HG02938 (cell line): ENCODE measurements around the gene FYN.
"Not testable (repeated sequence)": the region's sequence is repeated elsewhere in the genome, so short reads cannot be mapped to it uniquely, and the experiment has no call there.

Source experiments
- ATAC-seq: cut with Tn5 transposase; IDR thresholded peaks from one replicate; pipeline ENCODE4 v1.9.1; 2021; ENCODE audit warnings: mild to moderate bottlenecking, moderate library complexity; ENCODE audit not compliant: unreplicated experiment

FYN gene

GRCh38 chr6:111688331-111688730 lies 184.9 kb downstream of the FYN start:
- no peak for ATAC-seq

DNA sequence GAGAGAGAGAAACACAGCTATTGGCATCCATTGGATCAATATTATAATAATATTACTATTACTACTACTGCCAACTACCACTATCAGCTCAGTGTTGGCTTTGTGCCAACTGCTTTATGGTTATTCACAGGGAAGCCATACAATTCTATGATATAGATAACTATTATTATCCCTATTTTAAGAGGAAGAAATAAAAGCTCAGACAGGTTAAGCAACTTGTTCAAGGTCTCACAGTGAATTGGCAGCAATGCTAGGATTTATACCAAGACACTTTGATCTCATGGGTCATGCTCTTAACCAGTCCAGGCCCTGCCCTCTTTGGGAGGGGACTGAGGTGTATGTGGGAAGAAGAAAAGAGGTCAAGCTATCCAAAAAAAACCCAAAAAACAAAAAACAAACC lies 185.6 kb downstream of the FYN start:
- no peak for ATAC-seq

DNA sequence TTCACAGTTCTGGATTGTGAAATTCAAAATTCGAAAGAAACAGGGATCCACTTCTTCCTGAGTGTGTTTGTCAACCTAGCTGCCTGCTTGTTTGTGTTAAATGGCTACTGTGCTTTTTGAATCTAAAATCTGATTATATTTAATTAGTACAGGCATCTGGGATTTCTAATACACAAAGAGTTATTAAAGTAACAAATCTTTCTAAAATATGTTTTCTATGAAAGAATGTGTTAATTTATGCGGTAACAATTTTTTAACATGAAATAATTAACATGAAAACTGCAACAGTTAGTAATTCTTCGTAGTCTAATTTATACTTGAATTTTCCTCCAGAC lies 186.4 kb downstream of the FYN start:
- no peak for ATAC-seq

- ATAC-seq: no peak
Measured at GRCh38 chr6:111686249-111686931, 186.9 kb downstream of the FYN start.

- ATAC-seq: no peak
Measured at GRCh38 chr6:111685526-111685925, 187.7 kb downstream of the FYN start.

- ATAC-seq: no peak
Measured at GRCh38 chr6:111685058-111685457, 188.2 kb downstream of the FYN start.

DNA sequence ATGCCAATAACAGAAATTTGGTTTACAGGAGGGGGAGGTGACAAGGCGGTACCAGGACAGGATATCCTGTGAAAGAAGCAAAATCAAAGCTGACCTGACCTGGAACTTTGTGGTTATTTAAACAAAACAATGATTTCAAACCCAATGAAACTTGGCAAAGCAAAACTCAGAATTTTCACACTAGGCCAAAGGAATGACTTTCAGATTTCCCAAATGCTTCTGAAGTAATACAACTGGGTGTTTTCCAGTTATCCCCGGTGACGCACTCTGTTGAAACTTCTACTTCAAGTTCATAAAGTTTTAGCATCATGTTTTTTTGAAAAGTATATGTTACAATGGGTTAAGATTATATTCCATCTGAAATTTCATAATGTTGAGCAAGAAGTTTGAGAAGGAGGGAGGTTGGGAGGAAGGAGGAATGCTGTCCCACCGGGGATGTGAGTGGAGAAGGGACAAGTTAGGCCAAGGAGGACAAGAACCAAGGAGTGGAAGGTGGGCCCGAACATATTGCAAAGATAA lies 189.4 kb downstream of the FYN start:
- ATAC-seq: no peak

DNA sequence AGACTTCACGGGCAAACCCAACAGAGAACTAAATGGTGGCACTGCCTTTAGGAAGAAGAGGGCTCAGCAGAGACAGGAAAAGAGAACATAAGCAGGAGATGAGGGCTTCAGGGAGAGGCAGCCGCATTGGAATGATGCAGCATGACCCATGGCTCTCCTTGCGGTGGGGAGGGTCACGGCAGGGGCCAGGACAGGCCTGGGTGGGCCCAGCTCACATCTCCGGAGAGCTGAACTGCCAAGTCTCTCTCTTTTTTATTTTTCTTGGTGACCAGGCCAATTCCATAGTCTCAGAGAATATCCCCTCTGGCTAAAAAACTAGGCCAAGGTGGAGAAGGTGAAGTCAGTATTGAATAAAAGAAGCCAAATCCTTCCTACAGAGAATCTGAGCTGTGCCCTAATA lies 190.1 kb downstream of the FYN start:
- ATAC-seq: no peak

GRCh38 chr6:111681860-111682259 lies 191.4 kb downstream of the FYN start:
- no peak for ATAC-seq

- not testable (repeated sequence) for ATAC-seq
Measured at GRCh38 chr6:111680811-111681609, 192.2 kb downstream of the FYN start.

- no peak for ATAC-seq
Measured at GRCh38 chr6:111680015-111680712, 193.1 kb downstream of the FYN start.

- no peak for ATAC-seq
Measured at GRCh38 chr6:111679126-111679858, 194.0 kb downstream of the FYN start.

DNA sequence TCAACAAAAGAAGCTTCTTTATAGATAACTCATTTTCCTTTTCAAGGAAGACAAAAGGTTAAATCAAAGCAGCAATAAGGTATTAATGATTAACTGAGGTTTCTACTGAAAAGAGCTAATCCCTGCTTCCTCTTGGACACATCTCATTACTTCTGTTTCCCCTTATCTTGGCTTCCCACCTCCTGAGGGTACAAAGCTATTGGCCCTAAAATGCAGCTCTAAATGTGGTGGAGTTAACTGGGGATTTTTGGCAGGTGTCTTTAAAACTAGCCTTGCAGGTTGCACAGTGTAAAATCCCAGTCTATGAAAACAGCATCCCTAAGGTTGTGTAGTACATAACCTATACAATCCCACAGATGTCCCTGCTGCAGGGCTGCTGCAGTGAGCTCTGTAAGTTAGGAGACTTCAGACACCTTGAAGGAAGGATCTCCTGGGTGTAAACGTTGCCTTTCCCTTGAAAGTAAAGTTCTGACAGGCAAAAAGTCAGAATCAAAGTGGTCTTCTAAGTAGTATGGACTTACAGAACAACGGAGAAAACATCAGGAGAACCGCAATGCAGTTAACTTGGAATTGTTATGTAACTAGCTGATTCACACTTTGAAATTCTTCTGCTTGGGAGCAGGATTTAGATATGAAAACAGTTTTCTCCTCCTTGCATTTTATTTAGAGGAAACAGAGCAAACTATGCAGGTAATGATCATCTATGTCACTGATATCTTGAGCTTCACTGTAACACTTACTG lies 195.8 kb downstream of the FYN start:
- ATAC-seq: no peak

DNA sequence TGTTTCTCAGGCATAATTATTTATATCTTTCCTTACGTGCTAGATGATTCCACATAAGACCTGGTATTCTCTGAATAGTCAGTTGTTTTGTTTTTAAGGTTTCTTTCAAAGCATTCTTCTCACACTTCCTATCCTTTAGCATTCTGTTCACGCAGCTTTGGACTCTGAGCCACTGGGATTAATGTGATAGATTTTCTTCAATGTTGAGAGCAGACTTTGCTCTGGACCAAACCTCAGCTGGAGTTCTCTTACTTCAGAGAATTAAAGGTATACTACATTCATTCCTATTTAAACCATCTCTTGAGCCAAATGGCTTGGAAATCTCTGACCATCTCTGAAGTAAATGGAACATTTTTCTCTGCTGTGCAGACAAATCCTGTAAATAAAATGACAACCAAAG lies 196.9 kb downstream of the FYN start:
- no peak for ATAC-seq

GRCh38 chr6:111674883-111675282 lies 198.4 kb downstream of the FYN start:
- no peak for ATAC-seq

DNA sequence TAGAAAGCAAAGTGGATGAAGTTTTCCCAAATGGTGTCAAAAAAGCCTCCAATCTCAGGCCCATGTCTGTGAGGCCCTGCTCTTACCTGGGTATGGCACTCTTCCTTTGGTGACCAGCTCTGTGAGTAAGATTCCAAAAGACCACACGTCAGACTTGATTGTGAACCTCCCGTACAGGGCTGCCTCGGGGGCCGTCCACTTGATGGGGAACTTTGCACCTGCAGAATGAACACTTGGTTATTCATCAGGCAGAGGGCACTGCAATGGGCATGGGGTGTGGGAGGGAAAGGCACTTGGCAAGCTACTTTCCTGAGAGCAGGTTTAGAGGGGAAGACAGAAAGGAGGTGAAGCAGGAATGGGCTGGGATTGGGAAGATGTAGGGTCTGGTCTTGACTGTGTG lies 198.8 kb downstream of the FYN start:
- no peak for ATAC-seq

DNA sequence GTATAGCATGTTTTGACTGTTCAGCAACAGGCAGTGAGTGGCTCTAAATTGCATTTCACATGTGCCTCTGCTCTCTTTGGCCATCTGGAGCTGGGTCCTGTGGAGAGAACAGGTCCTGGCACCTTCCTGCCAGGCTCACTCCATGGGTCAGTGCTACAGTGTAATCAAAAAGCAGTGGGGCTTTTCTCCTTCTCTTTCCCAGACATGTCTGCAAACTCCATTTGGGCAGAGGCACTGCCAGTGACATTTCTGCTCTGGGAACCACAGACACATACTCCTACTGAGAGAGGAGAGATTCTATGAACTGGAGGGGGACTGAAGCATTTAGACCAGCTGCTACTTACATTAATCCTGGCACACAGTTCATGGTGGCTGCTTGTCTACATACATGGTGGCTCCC lies 199.3 kb downstream of the FYN start:
- ATAC-seq: no peak

- ATAC-seq: no peak
Measured at GRCh38 chr6:111673532-111673931, 199.7 kb downstream of the FYN start.

GRCh38 chr6:111672761-111673450 lies 200.3 kb downstream of the FYN start:
- no peak for ATAC-seq

- no peak for ATAC-seq
Measured at GRCh38 chr6:111669326-111669725, 203.9 kb downstream of the FYN start.
